H1 (cell line): ENCODE data around the gene SCAF1. TPM values are rescaled to one million over a fixed set of nuclear protein-coding genes. Genes with fewer than 3 reads are reported as not detected.

Source experiments
- ASH2L ChIP-seq: fragments of 200-600, 300-600 bp; sonication (generic); IDR thresholded peaks from one replicate; pipeline ENCODE4 v1.7.1; 2017; ENCODE audit warnings: low read length
- CBX8 ChIP-seq: fragments of 300-800, 300-1000 bp; sonication (generic); IDR thresholded peaks from 2 replicates; pipeline ENCODE4 v1.7.1; 2016; ENCODE audit warnings: low read depth, low read length, borderline replicate concordance
- GTF2F1 ChIP-seq: IDR thresholded peaks from 2 replicates; pipeline ENCODE4 v1.6.1; 2012; ENCODE audit warnings: low read depth, low read length, improper control_type of control experiment, borderline replicate concordance
- HDAC6 ChIP-seq: IDR thresholded peaks from one replicate; pipeline ENCODE4 v1.7.1; 2012; ENCODE audit warnings: low read depth, mild to moderate bottlenecking, inconsistent platforms, low read length, moderate library complexity
- MAFK ChIP-seq: IDR thresholded peaks from 2 replicates; pipeline ENCODE4 v1.6.1; 2012; ENCODE audit warnings: low read depth, mild to moderate bottlenecking, improper control_type of control experiment, low read length
- NANOG ChIP-seq: IDR thresholded peaks from 2 replicates; pipeline ENCODE4 v1.6.1; 2011; ENCODE audit warnings: low read length, low read depth, mild to moderate bottlenecking, inconsistent platforms; ENCODE audit not compliant: insufficient read depth, poor library complexity, severe bottlenecking
- POLR2AphosphoS5 ChIP-seq: IDR thresholded peaks from 2 replicates; pipeline ENCODE4 v1.6.1; 2011; ENCODE audit warnings: low read depth, low read length
- RAD21 ChIP-seq, 2 experiments: IDR thresholded peaks in 1 of 2; conservative IDR thresholded peaks in 1 of 2; 2 replicates each; pipeline ENCODE4 v1.6.1; 2011; ENCODE audit warnings: low read depth in 2 of 2, low read length in 2 of 2, improper control_type of control experiment in 1 of 2, inconsistent platforms in 1 of 2, mild to moderate bottlenecking in 1 of 2, moderate library complexity in 1 of 2
- SIX5 ChIP-seq: IDR thresholded peaks from 2 replicates; pipeline ENCODE4 v1.6.1; 2011; ENCODE audit warnings: mild to moderate bottlenecking, low read depth, low read length
- SRF ChIP-seq: IDR thresholded peaks from 2 replicates; pipeline ENCODE4 v1.6.1; 2011; ENCODE audit warnings: mild to moderate bottlenecking, low read depth, low read length, moderate library complexity
- TAF1 ChIP-seq: IDR thresholded peaks from 2 replicates; pipeline ENCODE4 v1.6.1; 2011; ENCODE audit warnings: mild to moderate bottlenecking, low read depth, low read length
- TCF12 ChIP-seq: IDR thresholded peaks from 2 replicates; pipeline ENCODE4 v1.6.1; 2011; ENCODE audit warnings: low read depth, mild to moderate bottlenecking, low read length
- polyA plus RNA-seq, 7 experiments: library from polyadenylated mRNA; depleted of rRNA in 3 of 7; stranded (reverse) in 5 of 7; unstranded in 2 of 7; fragments of >200 nt in 5 of 7; fragments of 200-250 nt in 2 of 7; gene quantifications; 1 replicate in 5 of 7; 2 replicates in 1 of 7; 4 replicates in 1 of 7; pipeline versions ENCODE4 v1.2.1 to v1.2.3, GENCODE V29; 2011 to 2013; ENCODE audit warnings: missing spikeins in 2 of 7, mixed read lengths in 2 of 7
- total RNA-seq: library from RNA; stranded (reverse); fragmentation: NEBNext Ultra II Directional; extraction: Animal tissue kit (Norgen Biotek cat#: 25700); gene quantifications from 2 replicates; pipeline ENCODE4 v1.2.1, GENCODE V29; 2021
- TF ChIP-seq, protein P1 (sequence below): fragments of 300-600 bp; sonication (generic); IDR thresholded peaks from 2 replicates; pipeline ENCODE4 v1.7.1; 2012; ENCODE audit warnings: low read length, moderate library complexity, mild to moderate bottlenecking, inconsistent platforms; ENCODE audit not compliant: insufficient replicate concordance

The SCAF1 gene
- total and polyA plus RNA-seq, 2 of the 8 experiments (the other 6 are each of a cell fraction or from before 2014, with no cell fraction given): 9.7 to 81.7 TPM

DNA sequence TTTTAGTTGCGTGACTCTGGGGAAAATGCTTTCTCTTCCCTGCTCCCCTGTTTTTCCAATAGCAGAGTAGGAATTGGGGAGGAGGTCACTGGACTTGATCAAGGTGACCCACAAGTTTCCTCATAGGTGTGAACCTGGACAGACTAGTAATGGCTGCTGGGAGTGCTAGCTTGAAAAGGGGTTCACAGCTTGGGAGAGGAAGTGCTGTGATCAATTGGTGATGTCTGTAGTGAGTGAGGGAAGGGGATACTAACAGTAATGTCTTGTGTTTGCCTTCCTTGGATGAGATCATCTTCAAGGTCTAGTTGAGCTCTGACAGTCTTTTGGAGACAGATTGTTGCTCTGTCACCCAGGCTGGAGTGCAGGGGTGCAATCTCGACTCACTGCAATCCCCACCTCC is 25.5 kb downstream of the SCAF1 start (continued):
- TF ChIP-seq, protein P1, sequence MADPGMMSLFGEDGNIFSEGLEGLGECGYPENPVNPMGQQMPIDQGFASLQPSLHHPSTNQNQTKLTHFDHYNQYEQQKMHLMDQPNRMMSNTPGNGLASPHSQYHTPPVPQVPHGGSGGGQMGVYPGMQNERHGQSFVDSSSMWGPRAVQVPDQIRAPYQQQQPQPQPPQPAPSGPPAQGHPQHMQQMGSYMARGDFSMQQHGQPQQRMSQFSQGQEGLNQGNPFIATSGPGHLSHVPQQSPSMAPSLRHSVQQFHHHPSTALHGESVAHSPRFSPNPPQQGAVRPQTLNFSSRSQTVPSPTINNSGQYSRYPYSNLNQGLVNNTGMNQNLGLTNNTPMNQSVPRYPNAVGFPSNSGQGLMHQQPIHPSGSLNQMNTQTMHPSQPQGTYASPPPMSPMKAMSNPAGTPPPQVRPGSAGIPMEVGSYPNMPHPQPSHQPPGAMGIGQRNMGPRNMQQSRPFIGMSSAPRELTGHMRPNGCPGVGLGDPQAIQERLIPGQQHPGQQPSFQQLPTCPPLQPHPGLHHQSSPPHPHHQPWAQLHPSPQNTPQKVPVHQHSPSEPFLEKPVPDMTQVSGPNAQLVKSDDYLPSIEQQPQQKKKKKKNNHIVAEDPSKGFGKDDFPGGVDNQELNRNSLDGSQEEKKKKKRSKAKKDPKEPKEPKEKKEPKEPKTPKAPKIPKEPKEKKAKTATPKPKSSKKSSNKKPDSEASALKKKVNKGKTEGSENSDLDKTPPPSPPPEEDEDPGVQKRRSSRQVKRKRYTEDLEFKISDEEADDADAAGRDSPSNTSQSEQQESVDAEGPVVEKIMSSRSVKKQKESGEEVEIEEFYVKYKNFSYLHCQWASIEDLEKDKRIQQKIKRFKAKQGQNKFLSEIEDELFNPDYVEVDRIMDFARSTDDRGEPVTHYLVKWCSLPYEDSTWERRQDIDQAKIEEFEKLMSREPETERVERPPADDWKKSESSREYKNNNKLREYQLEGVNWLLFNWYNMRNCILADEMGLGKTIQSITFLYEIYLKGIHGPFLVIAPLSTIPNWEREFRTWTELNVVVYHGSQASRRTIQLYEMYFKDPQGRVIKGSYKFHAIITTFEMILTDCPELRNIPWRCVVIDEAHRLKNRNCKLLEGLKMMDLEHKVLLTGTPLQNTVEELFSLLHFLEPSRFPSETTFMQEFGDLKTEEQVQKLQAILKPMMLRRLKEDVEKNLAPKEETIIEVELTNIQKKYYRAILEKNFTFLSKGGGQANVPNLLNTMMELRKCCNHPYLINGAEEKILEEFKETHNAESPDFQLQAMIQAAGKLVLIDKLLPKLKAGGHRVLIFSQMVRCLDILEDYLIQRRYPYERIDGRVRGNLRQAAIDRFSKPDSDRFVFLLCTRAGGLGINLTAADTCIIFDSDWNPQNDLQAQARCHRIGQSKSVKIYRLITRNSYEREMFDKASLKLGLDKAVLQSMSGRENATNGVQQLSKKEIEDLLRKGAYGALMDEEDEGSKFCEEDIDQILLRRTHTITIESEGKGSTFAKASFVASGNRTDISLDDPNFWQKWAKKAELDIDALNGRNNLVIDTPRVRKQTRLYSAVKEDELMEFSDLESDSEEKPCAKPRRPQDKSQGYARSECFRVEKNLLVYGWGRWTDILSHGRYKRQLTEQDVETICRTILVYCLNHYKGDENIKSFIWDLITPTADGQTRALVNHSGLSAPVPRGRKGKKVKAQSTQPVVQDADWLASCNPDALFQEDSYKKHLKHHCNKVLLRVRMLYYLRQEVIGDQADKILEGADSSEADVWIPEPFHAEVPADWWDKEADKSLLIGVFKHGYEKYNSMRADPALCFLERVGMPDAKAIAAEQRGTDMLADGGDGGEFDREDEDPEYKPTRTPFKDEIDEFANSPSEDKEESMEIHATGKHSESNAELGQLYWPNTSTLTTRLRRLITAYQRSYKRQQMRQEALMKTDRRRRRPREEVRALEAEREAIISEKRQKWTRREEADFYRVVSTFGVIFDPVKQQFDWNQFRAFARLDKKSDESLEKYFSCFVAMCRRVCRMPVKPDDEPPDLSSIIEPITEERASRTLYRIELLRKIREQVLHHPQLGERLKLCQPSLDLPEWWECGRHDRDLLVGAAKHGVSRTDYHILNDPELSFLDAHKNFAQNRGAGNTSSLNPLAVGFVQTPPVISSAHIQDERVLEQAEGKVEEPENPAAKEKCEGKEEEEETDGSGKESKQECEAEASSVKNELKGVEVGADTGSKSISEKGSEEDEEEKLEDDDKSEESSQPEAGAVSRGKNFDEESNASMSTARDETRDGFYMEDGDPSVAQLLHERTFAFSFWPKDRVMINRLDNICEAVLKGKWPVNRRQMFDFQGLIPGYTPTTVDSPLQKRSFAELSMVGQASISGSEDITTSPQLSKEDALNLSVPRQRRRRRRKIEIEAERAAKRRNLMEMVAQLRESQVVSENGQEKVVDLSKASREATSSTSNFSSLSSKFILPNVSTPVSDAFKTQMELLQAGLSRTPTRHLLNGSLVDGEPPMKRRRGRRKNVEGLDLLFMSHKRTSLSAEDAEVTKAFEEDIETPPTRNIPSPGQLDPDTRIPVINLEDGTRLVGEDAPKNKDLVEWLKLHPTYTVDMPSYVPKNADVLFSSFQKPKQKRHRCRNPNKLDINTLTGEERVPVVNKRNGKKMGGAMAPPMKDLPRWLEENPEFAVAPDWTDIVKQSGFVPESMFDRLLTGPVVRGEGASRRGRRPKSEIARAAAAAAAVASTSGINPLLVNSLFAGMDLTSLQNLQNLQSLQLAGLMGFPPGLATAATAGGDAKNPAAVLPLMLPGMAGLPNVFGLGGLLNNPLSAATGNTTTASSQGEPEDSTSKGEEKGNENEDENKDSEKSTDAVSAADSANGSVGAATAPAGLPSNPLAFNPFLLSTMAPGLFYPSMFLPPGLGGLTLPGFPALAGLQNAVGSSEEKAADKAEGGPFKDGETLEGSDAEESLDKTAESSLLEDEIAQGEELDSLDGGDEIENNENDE: no peak
- TF ChIP-seq NANOG (no peak), TCF12 (no peak), MAFK (no peak), SIX5 (no peak), HDAC6 (no peak), TAF1 (no peak), GTF2F1 (no peak), CBX8 (no peak), POLR2AphosphoS5 (no peak), RAD21 (IDR thresholded peaks at IDR 0.05 in 1 of 2, conservative IDR thresholded peaks at IDR 0.05 in 1 of 2; ENCODE audit: low read depth in 2 of 2, low read length in 2 of 2) (no peak), ASH2L (no peak), SRF (no peak)
